ENCODE results near the gene KCNIP4.

- TF ChIP-seq CTCF (IDR thresholded peaks at IDR 0.05) = no peak
- no peak for TF ChIP-seq POLR2A (IDR thresholded peaks at IDR 0.05)
Observed at GRCh38 chr4:21454201-21454600, 494.4 kb downstream of the KCNIP4 start.
